ENCODE measurements around the gene ABCC6.
A peak's percentile ranks its signal among the peaks of the same experiment; 100 is the strongest.

ABCC6 gene

GRCh38 chr16:16131204-16131603, 92.1 kb downstream of the ABCC6 start:
- peaks cover under 1 to 17% of the 10 kb centered on the region in 2 donors for H3K36me3 ChIP-seq (replicated peaks in 1 of 2; ENCODE audit: control insufficient read depth in 2 of 2, insufficient read depth in 2 of 2, low read length in 2 of 2)
- no peak overlapping the region for H3K4me3 ChIP-seq (ENCODE audit: low read length in 2 of 2)
- H3K4me2 ChIP-seq (ENCODE audit: insufficient read depth, low read length, poor library complexity, severe bottlenecking), result no peak overlapping the region
- no peak overlapping the region for H2BK15ac ChIP-seq (ENCODE audit: low read length)
- H3K4ac ChIP-seq (ENCODE audit: low read length), result no peak overlapping the region
- H4K8ac ChIP-seq (ENCODE audit: low read depth, low read length), result no peak overlapping the region
- no peak overlapping the region for H4K91ac ChIP-seq (ENCODE audit: low read depth, low read length, poor library complexity)
- no peak overlapping the region for H3K23ac ChIP-seq (ENCODE audit: low read depth, low read length, poor library complexity)
- no peak overlapping the region for H2BK120ac ChIP-seq (ENCODE audit: low read depth, low read length)
- WGBS, 2 donors (ENCODE audit: extremely low coverage in 2 of 2, insufficient read length in 2 of 2, insufficient replicate concordance in 1 of 2), result no CpG with 5 or more reads among the region's 3 CpGs
- no peaks in the 10 kb centered on the region for H3K9me3 ChIP-seq (replicated peaks in 1 of 2; ENCODE audit: control insufficient read depth in 2 of 2, insufficient read depth in 1 of 2, low read depth in 1 of 2, low read length in 2 of 2)
- H3K14ac ChIP-seq (ENCODE audit: low read length), result no peak overlapping the region
- H3K9ac ChIP-seq (ENCODE audit: low read depth, low read length, poor library complexity), result no peak overlapping the region
- peaks cover 2% of the 10 kb centered on the region for H3K79me1 ChIP-seq (ENCODE audit: low read depth, low read length)
- H2BK12ac ChIP-seq (ENCODE audit: low read length), result no peak overlapping the region
- no peak overlapping the region for H3K27ac ChIP-seq (replicated peaks; ENCODE audit: low read length)
- H2BK5ac ChIP-seq (ENCODE audit: low read length), result no peak overlapping the region
- H3K4me1 ChIP-seq (ENCODE audit: control insufficient read depth in 2 of 2, insufficient read depth in 1 of 2, low read depth in 1 of 2, low read length in 2 of 2), result no peaks in the 10 kb centered on the region
- no peak overlapping the region for H2AFZ ChIP-seq (ENCODE audit: low read length)
- H3K27me3 ChIP-seq (ENCODE audit: control insufficient read depth in 3 of 3, insufficient read depth in 3 of 3, low read depth in 1 of 3, low read length in 3 of 3), result no peaks in the 10 kb centered on the region
- no peak overlapping the region for H3K18ac ChIP-seq (ENCODE audit: low read length)
- no peak overlapping the region for H2AK5ac ChIP-seq (ENCODE audit: low read depth, low read length)
- DNase-seq (ENCODE audit: low spot score), result no peak

- peaks cover 3 to 30% of the 10 kb centered on the region in 2 donors for H3K36me3 ChIP-seq (replicated peaks in 1 of 2; ENCODE audit: control insufficient read depth in 2 of 2, insufficient read depth in 2 of 2, low read length in 2 of 2)
- no peak overlapping the region for H3K23ac ChIP-seq (ENCODE audit: low read depth, low read length, poor library complexity)
- H3K4me1 ChIP-seq (ENCODE audit: control insufficient read depth in 2 of 2, insufficient read depth in 1 of 2, low read depth in 1 of 2, low read length in 2 of 2), result no peaks in the 10 kb centered on the region
- H3K9ac ChIP-seq (ENCODE audit: low read depth, low read length, poor library complexity), result peak overlapping the region; percentile 21
- H3K18ac ChIP-seq (ENCODE audit: low read length), result no peak overlapping the region
- H3K79me1 ChIP-seq (ENCODE audit: low read depth, low read length), result peaks cover 6% of the 10 kb centered on the region
- H2AFZ ChIP-seq (ENCODE audit: low read length), result no peak overlapping the region
- no peaks in the 10 kb centered on the region for H3K27me3 ChIP-seq (ENCODE audit: control insufficient read depth in 3 of 3, insufficient read depth in 3 of 3, low read depth in 1 of 3, low read length in 3 of 3)
- H2AK5ac ChIP-seq (ENCODE audit: low read depth, low read length), result no peak overlapping the region
- H3K4me3 ChIP-seq (ENCODE audit: low read length in 2 of 2), result no peak overlapping the region
- no peak overlapping the region for H2BK15ac ChIP-seq (ENCODE audit: low read length)
- no peak overlapping the region for H2BK120ac ChIP-seq (ENCODE audit: low read depth, low read length)
- no peak overlapping the region for H3K4ac ChIP-seq (ENCODE audit: low read length)
- no peak overlapping the region for H3K27ac ChIP-seq (replicated peaks; ENCODE audit: low read length)
- H2BK5ac ChIP-seq (ENCODE audit: low read length), result no peak overlapping the region
- no CpG with 5 or more reads among the region's 11 CpGs for WGBS, 2 donors (ENCODE audit: extremely low coverage in 2 of 2, insufficient read length in 2 of 2, insufficient replicate concordance in 1 of 2)
- H4K8ac ChIP-seq (ENCODE audit: low read depth, low read length), result no peak overlapping the region
- H2BK12ac ChIP-seq (ENCODE audit: low read length), result no peak overlapping the region
- no peak overlapping the region for H4K91ac ChIP-seq (ENCODE audit: low read depth, low read length, poor library complexity)
- H3K14ac ChIP-seq (ENCODE audit: low read length), result no peak overlapping the region
- peaks cover 6 to 7% of the 10 kb centered on the region in 2 donors for H3K9me3 ChIP-seq (replicated peaks in 1 of 2; ENCODE audit: control insufficient read depth in 2 of 2, insufficient read depth in 1 of 2, low read depth in 1 of 2, low read length in 2 of 2)
- H3K4me2 ChIP-seq (ENCODE audit: insufficient read depth, low read length, poor library complexity, severe bottlenecking), result no peak overlapping the region
- peak; percentile 66 for DNase-seq (ENCODE audit: low spot score)
These were observed 95.7 kb downstream of the ABCC6 start for GRCh38 chr16:16127469-16128116.

- no CpG with 5 or more reads among the region's 10 CpGs for WGBS, 2 donors (ENCODE audit: extremely low coverage in 2 of 2, insufficient read length in 2 of 2, insufficient replicate concordance in 1 of 2)
- no peak overlapping the region for H3K4me2 ChIP-seq (ENCODE audit: insufficient read depth, low read length, poor library complexity, severe bottlenecking)
- H2AK5ac ChIP-seq (ENCODE audit: low read depth, low read length), result no peak overlapping the region
- H3K27me3 ChIP-seq (ENCODE audit: control insufficient read depth in 3 of 3, insufficient read depth in 3 of 3, low read depth in 1 of 3, low read length in 3 of 3), result no peaks in the 10 kb centered on the region
- no peak overlapping the region for H2BK5ac ChIP-seq (ENCODE audit: low read length)
- peaks cover 6% of the 10 kb centered on the region for H3K79me1 ChIP-seq (ENCODE audit: low read depth, low read length)
- no peak overlapping the region for H2AFZ ChIP-seq (ENCODE audit: low read length)
- no peak overlapping the region for H2BK120ac ChIP-seq (ENCODE audit: low read depth, low read length)
- no peak overlapping the region for H3K4ac ChIP-seq (ENCODE audit: low read length)
- no peak overlapping the region for H3K9ac ChIP-seq (ENCODE audit: low read depth, low read length, poor library complexity)
- no peaks in the 10 kb centered on the region for H3K4me1 ChIP-seq (ENCODE audit: control insufficient read depth in 2 of 2, insufficient read depth in 1 of 2, low read depth in 1 of 2, low read length in 2 of 2)
- peak overlapping the region in 1 of 2 donors; percentile 58 for H3K4me3 ChIP-seq (ENCODE audit: low read length in 2 of 2)
- H4K91ac ChIP-seq (ENCODE audit: low read depth, low read length, poor library complexity), result no peak overlapping the region
- H2BK15ac ChIP-seq (ENCODE audit: low read length), result no peak overlapping the region
- DNase-seq (ENCODE audit: low spot score), result no peak
- peaks cover 3 to 34% of the 10 kb centered on the region in 2 donors for H3K36me3 ChIP-seq (replicated peaks in 1 of 2; ENCODE audit: control insufficient read depth in 2 of 2, insufficient read depth in 2 of 2, low read length in 2 of 2)
- H2BK12ac ChIP-seq (ENCODE audit: low read length), result no peak overlapping the region
- H3K18ac ChIP-seq (ENCODE audit: low read length), result no peak overlapping the region
- H4K8ac ChIP-seq (ENCODE audit: low read depth, low read length), result no peak overlapping the region
- no peak overlapping the region for H3K14ac ChIP-seq (ENCODE audit: low read length)
- peaks cover 6 to 7% of the 10 kb centered on the region in 2 donors for H3K9me3 ChIP-seq (replicated peaks in 1 of 2; ENCODE audit: control insufficient read depth in 2 of 2, insufficient read depth in 1 of 2, low read depth in 1 of 2, low read length in 2 of 2)
- H3K27ac ChIP-seq (replicated peaks; ENCODE audit: low read length), result no peak overlapping the region
- no peak overlapping the region for H3K23ac ChIP-seq (ENCODE audit: low read depth, low read length, poor library complexity)
These were observed 96.4 kb downstream of the ABCC6 start for GRCh38 chr16:16126896-16127295.

- Histone ChIP-seq H2BK5ac (ENCODE audit: low read length) (peak overlapping the region; percentile 77), H4K91ac (ENCODE audit: low read depth, low read length, poor library complexity) (no peak overlapping the region), H3K79me1 (ENCODE audit: low read depth, low read length) (peaks cover 6% of the 10 kb centered on the region), H3K18ac (ENCODE audit: low read length) (no peak overlapping the region), H2BK120ac (ENCODE audit: low read depth, low read length) (no peak overlapping the region), H3K27me3 (ENCODE audit: control insufficient read depth in 3 of 3, insufficient read depth in 3 of 3, low read depth in 1 of 3, low read length in 3 of 3) (no peaks in the 10 kb centered on the region), H3K9me3 (replicated peaks in 1 of 2; ENCODE audit: control insufficient read depth in 2 of 2, insufficient read depth in 1 of 2, low read depth in 1 of 2, low read length in 2 of 2) (peaks cover 6 to 7% of the 10 kb centered on the region in 2 donors), H3K36me3 (replicated peaks in 1 of 2; ENCODE audit: control insufficient read depth in 2 of 2, insufficient read depth in 2 of 2, low read length in 2 of 2) (peaks cover 3 to 41% of the 10 kb centered on the region in 2 donors), H2AK5ac (ENCODE audit: low read depth, low read length) (no peak overlapping the region), H3K4me2 (ENCODE audit: insufficient read depth, low read length, poor library complexity, severe bottlenecking) (no peak overlapping the region), H2BK12ac (ENCODE audit: low read length) (no peak overlapping the region), H3K9ac (ENCODE audit: low read depth, low read length, poor library complexity) (no peak overlapping the region), H2AFZ (ENCODE audit: low read length) (no peak overlapping the region), H3K4ac (ENCODE audit: low read length) (no peak overlapping the region), H3K23ac (ENCODE audit: low read depth, low read length, poor library complexity) (no peak overlapping the region), H3K27ac (replicated peaks; ENCODE audit: low read length) (no peak overlapping the region), H3K14ac (ENCODE audit: low read length) (no peak overlapping the region), H4K8ac (ENCODE audit: low read depth, low read length) (no peak overlapping the region), H3K4me3 (ENCODE audit: low read length in 2 of 2) (peak overlapping the region in 1 of 2 donors; percentile 55), H2BK15ac (ENCODE audit: low read length) (no peak overlapping the region), H3K4me1 (ENCODE audit: control insufficient read depth in 2 of 2, insufficient read depth in 1 of 2, low read depth in 1 of 2, low read length in 2 of 2) (no peaks in the 10 kb centered on the region)
- DNase-seq (ENCODE audit: low spot score), result no peak
- WGBS, 2 donors (ENCODE audit: extremely low coverage in 2 of 2, insufficient read length in 2 of 2, insufficient replicate concordance in 1 of 2), result no CpG with 5 or more reads among the region's 3 CpGs
These were observed 98.3 kb downstream of the ABCC6 start for GRCh38 chr16:16124974-16125373.
